ENCODE data around the gene FNDC7.
A peak's percentile ranks its signal among the peaks of the same experiment; 100 is the strongest.
"Not testable (repeated sequence)": the region's sequence is repeated elsewhere in the genome, so short reads cannot be mapped to it uniquely, and the experiment has no call there.

Gene FNDC7

DNA sequence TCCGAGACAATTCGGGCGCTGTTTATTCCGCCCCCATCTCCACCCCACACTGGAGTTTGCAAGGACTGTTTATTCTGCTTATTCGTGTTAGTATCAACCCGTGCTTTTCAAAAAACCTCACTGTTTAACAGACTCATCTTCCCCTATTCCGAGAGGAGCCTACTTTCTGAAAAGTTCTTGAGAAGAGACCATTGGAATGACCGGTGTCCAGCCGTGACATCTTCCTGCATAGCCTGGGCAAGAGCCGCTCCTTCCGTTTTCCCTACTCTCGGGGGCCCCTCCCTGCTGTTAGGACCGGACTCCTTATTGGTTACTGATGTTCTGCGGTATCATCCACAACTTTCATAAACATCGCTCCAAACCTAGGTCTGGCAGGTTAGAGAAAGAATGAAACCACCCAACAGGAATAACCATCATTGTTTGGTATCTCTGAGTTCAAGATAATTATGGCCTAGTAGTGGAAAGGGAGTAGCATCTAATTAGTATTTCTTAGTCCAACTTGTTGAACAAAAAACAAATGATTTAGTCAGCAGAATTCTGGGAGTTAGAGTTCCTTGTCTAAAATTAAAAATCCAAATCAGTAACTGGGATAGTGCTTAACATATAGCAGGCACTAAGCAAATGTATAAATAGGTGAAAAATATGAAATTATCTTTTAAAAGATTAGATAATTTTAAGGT is 34.6 kb downstream of the FNDC7 start:
- peak; percentile 51 for DNase-seq

DNA sequence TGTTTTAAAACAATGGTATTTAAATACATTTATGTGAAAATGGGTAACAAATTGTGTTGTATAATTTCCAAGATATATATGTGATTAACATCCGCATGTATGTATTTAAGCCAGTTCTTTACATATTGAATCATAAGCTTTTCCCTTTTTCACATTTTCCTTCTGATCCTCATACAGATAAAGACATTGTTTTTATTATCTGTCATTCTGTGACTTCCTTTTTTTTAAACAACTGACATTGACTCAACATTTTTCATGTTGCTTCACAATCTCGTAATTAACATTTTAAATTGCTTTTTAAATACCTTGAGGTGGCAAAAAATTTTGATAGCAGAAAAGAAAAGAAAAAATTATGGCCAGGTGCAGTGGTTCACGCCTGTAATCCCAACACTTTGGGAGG is 35.2 kb downstream of the FNDC7 start:
- no peak for DNase-seq

DNA sequence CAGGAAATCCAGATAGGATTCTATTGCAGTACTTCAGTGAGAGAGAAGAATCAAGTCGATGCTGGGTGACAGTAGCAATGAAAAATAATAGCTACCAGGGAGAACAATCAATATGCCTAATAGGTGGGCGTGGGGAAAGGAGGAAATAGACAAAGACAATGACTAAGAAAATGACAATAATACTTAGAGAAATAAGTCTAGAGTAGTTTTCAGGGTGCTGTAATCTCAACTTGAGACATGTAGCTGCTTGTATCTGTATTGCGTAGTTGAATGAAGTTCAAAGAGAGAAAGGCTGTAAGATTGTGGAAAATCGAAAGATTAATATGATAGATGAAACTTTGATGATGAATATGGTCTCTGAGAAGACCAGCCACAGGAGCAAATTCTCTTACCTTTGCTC is 36.4 kb downstream of the FNDC7 start:
- DNase-seq = no peak

DNA sequence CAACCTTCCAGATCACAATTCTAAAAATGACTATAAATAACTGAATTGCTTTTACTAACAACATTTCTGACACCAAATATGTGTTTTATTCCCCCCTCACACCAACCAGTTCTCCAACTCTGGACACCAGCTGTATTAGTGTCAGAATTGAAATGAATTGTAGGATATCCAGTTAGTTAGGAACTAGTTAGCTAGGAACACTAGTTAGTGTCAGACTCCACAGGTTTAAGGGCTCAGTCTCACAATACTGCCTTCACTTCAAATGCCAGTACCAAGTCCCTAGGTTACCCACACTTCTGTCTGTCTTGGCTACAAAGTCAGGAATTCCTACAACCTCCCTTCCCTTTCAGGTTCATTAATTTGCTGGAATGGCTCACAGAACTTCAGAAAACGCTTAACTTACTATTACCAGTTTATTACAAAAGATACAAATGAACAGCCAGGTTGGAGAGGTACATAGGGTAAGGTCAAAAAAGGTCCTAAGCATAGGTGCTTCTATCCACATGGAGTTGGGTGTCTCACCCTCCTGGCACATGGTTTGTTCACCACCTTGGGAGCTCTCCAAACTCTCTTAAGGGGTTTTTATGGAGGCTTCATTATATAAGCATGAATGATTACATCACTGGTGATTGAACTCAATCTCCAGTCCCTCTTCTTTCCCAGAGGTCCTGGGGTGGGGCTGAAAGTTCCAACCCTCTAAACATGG is 37.9 kb downstream of the FNDC7 start:
- DNase-seq = no peak

DNA sequence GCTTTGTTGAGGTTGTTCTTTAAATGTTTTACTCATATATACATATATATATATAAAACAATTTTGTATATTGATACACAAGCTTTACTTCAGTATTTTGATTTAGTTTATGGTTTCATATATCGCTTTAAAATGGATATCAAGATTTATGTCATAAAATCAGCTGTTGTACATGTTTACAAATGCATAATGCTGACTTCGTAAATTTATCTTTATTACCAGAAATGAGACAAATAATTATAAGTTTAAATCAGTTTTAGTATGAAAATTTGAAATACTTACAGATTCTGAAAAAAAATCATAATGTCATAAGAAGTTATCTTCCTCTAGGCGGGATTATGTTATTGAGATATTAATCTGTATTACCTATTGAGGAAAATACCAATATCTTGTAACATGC is 40.7 kb downstream of the FNDC7 start:
- DNase-seq = no peak

DNA sequence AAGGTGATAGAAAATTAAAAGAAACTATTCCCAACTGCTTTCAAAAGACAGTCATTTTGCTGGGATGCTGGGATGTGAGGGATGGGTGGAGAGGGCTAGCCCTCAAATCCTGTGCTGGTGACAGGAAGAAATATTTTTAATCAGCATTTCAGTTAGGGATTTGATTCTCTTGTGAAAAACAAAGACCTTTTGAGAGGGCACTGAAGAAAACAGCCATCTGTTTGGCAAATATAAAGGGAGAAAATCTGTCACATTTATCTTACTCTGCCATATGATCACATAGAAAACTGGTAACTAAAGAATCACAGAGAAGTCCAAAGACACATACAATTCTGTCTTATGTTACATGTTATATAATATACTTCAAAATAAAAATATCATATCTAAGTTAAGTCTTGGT is 46.1 kb downstream of the FNDC7 start:
- DNase-seq = no peak

DNA sequence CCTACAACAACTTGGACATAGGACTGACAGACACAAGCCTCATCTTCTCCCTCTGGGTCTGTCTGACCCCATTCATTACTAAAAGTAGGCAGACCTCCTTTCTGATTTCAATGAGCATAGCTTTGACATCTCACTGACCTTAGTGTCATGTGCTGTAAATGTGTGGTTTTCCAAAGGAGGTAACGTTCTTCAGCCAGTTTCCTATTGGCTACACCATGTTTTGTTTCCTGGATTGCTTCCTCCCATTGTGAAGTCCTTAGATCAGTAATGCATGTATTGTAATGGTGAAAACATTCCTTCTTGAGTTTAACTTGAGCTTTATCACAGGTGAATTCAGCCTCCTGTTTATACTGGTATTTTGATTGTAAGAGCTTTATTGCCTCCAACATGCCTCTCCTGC is 54.4 kb downstream of the FNDC7 start:
- DNase-seq = no peak

DNA sequence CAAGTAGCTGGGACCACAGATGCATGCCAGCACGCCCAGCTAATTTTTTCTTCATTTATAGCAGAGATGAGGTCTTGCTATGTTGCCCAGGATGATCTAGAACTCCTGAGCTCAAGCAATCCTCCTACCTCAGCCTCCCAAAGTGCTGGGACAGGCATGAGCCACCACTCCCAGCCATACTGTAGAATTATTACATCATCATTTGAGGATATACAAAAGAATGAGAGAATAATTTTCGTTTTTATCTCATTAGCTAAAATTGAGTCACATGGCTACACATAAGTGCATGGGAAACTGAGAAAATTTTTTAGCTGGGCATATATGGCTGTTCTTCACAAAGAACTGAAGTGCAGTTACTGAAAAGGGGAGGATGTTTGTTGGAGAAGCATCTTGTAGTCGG is 55.0 kb downstream of the FNDC7 start:
- no peak for DNase-seq

DNA sequence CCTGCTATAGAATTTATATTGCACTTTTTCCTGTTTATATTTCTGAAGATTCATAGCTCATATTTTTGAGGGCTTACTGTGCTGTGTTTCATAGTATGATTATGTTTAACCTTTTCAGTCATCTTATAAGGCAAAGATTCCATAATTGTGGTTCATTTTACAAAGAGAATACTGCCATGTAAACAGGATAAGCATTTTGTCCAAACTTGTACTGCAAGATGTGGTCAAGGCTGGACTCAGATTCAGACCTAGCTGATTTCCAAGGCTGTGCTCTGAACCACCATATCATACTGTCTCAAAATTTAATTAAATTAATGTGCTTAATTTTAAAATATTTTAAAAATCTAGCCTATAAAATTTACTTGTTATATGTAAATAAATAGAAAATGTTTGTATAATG is 65.1 kb downstream of the FNDC7 start:
- no peak for DNase-seq

DNA sequence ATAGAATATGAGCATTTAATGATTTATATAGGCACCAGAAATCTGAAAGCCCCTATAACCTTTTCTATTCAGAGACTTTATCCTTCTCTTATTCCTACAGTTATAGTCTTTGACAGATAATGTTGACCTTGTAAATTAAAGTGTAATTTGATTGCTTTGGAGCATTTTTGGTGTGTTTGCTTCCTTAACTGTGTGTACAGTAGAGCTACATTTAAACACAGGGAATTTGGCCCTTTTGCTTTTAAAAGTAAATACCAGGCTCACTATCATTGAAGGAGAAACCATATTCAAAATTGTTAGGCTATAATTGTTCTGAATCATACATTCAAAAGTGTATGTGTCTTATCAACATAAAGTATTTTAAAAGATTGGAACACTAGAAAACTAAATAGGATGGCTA is 66.7 kb downstream of the FNDC7 start:
- no peak for DNase-seq

DNA sequence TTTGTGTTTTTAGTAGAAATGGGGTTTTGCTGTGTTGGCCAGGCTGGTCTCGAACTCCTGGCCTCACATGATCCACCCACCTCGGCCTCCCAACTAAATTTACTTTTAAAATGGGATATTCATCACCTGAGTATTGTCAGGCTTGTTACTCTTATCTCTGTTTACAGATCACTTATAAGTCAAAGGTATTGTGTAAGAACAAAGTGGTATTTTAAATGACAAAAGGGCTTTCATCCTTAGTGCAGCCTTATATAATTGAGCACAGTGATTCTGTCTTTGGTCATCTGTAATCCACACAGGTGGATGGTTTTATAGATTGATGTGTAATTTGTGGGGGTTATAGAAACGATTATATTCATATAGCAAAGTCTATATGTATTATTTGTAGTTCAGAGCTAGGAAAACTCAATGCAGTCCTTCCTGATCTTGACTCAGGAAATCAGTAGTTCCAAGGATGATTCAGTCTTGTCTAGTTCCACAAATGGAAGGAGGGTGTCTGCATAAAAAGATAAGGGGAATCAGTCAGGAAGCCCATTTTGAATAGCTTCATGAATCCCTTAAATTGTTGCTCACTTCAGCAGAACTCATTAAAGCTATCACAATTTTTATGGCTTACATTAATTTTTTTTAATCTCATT is 68.3 kb downstream of the FNDC7 start:
- DNase-seq = no peak

DNA sequence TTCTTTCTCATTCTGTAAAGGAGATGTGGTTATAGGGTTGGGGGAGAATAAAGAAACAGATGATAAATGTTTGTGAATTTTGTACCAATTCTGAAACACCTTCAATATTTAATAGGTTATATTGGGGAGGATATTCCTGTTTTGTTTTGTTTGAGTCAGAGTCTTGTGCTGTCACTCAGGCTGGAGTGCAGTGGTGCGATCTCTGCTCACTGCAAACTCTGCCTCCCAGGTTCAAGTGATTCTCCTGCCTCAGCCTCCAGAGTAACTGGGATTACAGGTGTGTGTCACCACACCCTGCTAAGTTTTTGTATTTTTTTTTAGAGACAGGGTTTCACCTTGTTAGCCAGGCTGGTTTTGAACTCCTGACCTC is 68.9 kb downstream of the FNDC7 start:
- not testable (repeated sequence) for DNase-seq

DNA sequence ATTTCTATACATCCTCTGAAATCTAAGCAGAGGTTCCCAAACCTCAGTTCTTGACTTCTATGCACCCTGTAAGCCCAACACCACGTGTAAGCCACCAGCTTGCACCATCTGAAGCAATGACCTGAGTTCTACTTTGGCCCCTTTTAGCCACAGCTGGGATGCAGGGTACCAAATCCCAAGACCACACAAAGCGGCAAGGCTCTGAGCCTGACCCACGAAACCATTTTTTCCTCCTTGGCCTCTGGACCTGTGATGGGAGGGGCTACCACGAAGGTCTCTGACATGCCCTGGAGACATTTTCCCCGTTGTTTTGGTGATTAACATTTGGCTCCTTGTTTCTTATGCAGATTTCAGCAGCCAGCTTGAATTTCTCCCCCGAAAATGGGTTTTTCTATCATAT is 72.6 kb downstream of the FNDC7 start:
- DNase-seq = no peak

DNA sequence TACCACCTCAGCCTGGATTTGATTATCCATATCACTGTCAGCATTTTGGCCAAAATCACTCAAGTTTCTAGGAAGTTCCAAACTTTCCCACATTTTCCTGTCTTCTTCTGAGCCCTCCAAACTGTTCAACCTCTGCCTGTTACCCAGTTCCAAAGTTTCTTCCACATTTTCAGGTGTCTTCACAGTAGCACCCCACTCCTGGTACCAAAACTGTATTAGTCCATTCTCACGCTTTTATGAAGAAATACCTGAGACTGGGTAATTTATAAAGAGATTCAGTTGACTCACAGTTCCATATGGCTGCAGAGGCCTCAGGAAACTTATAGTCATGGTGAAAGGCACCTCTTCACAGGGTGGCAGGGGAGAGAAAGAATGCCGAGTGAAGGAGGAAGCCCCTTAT is 73.2 kb downstream of the FNDC7 start:
- no peak for DNase-seq

DNA sequence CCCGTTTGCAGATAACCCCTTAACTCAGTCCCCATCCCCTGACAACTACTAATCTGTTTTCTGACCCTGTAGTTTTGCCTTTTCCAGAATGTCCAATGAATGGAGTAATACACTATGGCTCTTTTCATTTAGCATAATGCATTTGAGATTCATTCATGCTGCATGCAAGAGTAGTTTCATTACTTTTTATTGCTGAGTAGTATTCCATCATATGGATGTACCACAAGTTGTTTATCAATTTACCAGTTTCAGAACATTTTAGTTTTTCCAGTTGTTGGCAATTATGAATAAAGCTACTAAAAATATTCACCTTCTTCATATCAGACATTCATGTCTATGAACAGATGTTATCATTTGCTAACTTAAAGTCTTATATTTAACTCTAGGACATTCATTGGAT is 79.1 kb downstream of the FNDC7 start:
- no peak for DNase-seq

All from NCI-H1105 (cell line).